ENCODE measurements around the gene PREX1. TPM values are rescaled to one million over a fixed set of nuclear protein-coding genes. Genes with fewer than 3 reads are reported as not detected.
"Not testable (repeated sequence)": the region's sequence is repeated elsewhere in the genome, so short reads cannot be mapped to it uniquely, and the experiment has no call there.

The PREX1 gene
- polyA plus RNA-seq, 1 experiment: 1.3 TPM

DNA sequence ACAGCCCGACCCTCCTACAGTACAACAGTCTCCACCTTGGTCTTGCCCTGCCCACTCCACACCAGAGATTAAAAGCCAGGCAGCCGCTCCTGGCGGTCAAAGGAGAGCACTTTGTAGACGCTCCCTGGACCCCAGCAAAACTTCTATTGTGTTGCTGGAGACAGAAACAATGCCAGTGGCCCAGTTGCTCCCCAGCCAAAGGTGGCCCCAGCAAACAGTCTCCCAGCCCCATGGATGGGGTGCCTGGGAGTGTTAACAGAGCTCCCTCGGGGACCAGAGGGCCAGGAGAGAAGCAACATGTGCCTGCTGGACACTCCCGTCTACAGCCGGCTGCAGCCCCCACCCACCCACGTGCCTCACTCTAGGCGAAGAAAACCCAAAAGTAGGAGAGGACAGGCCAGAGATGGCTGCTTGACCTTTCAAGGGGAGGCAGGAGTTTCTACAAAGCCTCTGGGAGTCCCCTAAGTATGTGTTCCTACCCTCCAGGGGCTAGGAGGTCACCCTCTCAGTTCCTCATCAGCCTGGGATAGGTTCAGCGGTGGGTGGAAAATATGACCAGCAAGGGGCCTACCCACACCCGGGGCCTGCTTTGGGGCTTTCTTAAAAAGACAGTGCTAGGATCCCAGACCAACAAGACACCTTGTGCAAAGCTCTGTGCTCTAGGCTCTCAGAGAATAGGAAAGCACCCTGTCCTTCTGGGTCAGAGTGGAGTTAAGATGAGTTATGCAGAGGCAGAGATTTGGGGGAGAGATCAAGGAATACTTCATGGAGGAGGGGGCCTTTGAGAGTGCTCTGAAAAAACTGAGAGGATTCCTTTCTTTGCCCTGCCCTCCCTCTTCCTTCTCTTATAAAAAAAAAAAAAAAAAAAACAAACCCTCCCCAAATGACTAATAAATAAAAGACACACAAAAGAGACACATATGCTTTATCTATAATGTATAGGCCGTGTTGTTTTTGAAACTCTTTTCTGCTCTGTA, 19.0 kb upstream of the PREX1 start:
- Histone ChIP-seq H3K27me3 (ENCODE audit: control insufficient read depth, insufficient read depth, low read length) (no peaks in the 10 kb centered on the region), H3K36me3 (ENCODE audit: control insufficient read depth, insufficient read depth, low read length) (no peaks in the 10 kb centered on the region), H3K4me3 (ENCODE audit: low read depth, low read length) (no peak overlapping the region)
- TF ChIP-seq, protein P1, sequence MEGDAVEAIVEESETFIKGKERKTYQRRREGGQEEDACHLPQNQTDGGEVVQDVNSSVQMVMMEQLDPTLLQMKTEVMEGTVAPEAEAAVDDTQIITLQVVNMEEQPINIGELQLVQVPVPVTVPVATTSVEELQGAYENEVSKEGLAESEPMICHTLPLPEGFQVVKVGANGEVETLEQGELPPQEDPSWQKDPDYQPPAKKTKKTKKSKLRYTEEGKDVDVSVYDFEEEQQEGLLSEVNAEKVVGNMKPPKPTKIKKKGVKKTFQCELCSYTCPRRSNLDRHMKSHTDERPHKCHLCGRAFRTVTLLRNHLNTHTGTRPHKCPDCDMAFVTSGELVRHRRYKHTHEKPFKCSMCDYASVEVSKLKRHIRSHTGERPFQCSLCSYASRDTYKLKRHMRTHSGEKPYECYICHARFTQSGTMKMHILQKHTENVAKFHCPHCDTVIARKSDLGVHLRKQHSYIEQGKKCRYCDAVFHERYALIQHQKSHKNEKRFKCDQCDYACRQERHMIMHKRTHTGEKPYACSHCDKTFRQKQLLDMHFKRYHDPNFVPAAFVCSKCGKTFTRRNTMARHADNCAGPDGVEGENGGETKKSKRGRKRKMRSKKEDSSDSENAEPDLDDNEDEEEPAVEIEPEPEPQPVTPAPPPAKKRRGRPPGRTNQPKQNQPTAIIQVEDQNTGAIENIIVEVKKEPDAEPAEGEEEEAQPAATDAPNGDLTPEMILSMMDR (IDR thresholded peaks at IDR 0.05; ENCODE audit: insufficient read depth, low read depth, low read length): no peak
- ChIA-PET POLR2A (no interaction called here), CTCF (no interaction called here)
- DNase-seq (ENCODE audit: low read depth): no peak

DNA sequence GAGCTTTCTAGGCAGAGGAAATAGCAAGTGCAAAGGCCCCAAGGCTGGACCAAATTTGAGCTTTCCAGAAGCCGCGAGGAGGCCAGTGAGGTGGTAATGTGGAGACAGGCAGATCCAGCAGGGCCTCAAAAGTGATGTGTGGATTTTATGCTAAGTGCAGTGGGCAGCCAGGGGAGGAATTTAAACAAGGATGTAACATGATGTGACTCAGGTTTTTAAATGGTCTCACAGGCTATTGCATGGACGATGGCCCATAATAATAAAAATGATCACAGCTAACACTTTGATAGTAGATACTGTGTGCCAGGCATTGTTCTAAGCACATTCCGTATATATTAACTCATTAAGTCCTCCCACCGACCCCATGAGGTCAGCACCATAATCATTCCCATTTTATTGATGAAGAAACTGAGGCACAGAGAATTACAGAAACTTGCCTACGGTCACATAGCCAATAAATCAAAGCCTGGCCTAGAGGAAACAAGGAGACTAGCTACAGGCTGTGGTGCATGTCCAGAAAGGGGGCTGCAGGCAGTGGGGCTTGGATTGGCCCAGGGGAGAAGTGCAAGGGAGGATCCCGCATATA, 18.0 kb upstream of the PREX1 start:
- ChIA-PET POLR2A (no interaction called here), CTCF (interaction anchor here (0.8 to 1.2 kb wide), 3 partner anchors 14 to 189 kb away, joined by 3 to 5 read pairs (median 5); no protein-coding TSS in a partner anchor)
- H3K27me3 ChIP-seq (ENCODE audit: control insufficient read depth, insufficient read depth, low read length): no peaks in the 10 kb centered on the region
- TF ChIP-seq, protein P1 (IDR thresholded peaks at IDR 0.05; ENCODE audit: insufficient read depth, low read depth, low read length): no peak
- H3K4me3 ChIP-seq (ENCODE audit: low read depth, low read length): no peak overlapping the region
- no peak for DNase-seq (ENCODE audit: low read depth)
- H3K36me3 ChIP-seq (ENCODE audit: control insufficient read depth, insufficient read depth, low read length): no peaks in the 10 kb centered on the region

DNA sequence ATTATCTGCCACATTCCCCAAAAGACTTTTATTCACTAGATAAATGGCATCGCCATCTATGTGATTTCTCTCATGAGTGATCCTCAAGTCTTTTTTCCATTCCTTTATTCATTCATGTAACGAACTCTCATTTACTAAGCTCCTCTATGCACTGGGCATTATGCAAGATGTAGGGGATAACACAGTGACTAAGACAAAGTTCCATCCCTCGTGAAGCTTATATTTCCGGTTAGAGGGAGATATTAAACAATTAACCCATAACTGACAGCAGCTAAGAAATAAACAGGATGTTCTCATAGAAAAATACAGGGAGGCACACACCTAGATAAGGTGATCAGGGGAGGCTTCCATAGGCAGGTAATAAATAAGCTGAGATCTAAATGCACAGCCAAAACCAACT, 17.2 kb upstream of the PREX1 start:
- Histone ChIP-seq H3K27me3 (ENCODE audit: control insufficient read depth, insufficient read depth, low read length) (no peaks in the 10 kb centered on the region), H3K4me3 (ENCODE audit: low read depth, low read length) (no peak overlapping the region), H3K36me3 (ENCODE audit: control insufficient read depth, insufficient read depth, low read length) (no peaks in the 10 kb centered on the region)
- TF ChIP-seq, protein P1 (IDR thresholded peaks at IDR 0.05; ENCODE audit: insufficient read depth, low read depth, low read length): no peak
- POLR2A ChIA-PET: no interaction called here
- CTCF ChIA-PET: interaction anchor here (0.8 to 1.2 kb wide), 4 partner anchors 13 to 188 kb away, joined by 3 to 5 read pairs (median 4); partner anchors contain the start of gene PREX1
- DNase-seq (ENCODE audit: low read depth): no peak

DNA sequence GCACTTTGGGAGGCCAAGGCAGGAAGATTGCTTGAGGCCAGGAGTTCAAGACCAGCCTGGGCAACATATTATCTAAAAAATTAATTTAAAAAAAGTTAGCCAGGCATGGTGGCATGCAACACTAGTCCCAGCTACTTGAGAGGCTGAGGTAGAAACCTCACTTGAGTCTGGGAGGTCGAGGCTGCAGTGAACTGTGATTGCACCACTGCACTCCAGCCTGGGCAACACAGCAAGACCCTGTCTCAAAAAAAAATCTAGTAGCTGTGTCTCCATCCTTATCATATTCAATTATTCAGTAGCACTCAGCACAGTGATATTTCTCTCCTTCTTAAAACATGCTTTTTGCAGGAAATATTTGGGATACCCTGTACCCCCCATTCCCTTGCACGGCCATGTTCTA, 16.1 kb upstream of the PREX1 start:
- CTCF ChIA-PET; DNase-seq (ENCODE audit: low read depth); H3K36me3 ChIP-seq (ENCODE audit: control insufficient read depth, insufficient read depth, low read length); H3K27me3 ChIP-seq (ENCODE audit: control insufficient read depth, insufficient read depth, low read length); POLR2A ChIA-PET; H3K4me3 ChIP-seq (ENCODE audit: low read depth, low read length): not testable (repeated sequence)

DNA sequence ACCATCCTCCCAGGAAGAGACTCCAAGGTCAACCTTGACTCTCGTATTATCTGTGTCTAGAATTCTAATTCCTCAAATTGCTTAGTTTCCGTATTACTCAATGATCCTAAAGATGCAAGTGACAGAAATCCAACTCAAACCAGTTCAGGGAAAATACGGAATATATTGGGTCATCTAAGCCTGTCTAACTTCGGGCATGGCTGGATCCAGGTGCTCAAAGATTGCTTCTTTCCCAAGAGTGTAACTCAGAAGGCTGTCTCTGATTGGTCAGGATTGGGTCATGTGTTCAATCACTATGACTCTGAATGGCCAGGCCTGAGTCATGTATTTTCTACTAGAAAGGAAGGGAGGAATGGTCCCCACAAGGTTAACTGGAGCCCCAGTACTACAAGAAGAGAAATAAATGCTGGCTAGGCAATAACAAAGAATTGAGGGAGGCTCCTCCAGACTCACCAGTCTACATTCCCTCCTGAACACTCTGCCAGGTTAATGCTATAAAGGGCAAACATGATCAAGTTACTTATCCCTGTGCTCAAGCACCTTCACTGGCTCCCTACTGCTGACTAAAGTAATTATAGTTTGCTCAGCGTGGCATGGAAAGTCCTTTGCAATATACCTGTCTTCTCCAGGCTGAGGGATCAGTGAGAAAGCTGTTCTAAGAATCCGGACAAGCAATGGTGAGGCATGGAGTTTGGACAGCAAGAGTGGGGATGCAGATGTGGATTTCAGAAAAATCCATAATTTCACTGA, 15.4 kb upstream of the PREX1 start:
- DNase-seq (ENCODE audit: low read depth): no peak
- H3K4me3 ChIP-seq (ENCODE audit: low read depth, low read length): no peak overlapping the region
- ChIA-PET CTCF (no interaction called here), POLR2A (no interaction called here)
- no peaks in the 10 kb centered on the region for H3K36me3 ChIP-seq (ENCODE audit: control insufficient read depth, insufficient read depth, low read length)
- no peaks in the 10 kb centered on the region for H3K27me3 ChIP-seq (ENCODE audit: control insufficient read depth, insufficient read depth, low read length)
- TF ChIP-seq, protein P1 (IDR thresholded peaks at IDR 0.05; ENCODE audit: insufficient read depth, low read depth, low read length): no peak

Data from BJ (cell line).